ENCODE data around the gene KAT2A.
A peak's percentile ranks its signal among the peaks of the same experiment; 100 is the strongest.
"Not testable (repeated sequence)": the region's sequence is repeated elsewhere in the genome, so short reads cannot be mapped to it uniquely, and the experiment has no call there.

Gene KAT2A

DNA sequence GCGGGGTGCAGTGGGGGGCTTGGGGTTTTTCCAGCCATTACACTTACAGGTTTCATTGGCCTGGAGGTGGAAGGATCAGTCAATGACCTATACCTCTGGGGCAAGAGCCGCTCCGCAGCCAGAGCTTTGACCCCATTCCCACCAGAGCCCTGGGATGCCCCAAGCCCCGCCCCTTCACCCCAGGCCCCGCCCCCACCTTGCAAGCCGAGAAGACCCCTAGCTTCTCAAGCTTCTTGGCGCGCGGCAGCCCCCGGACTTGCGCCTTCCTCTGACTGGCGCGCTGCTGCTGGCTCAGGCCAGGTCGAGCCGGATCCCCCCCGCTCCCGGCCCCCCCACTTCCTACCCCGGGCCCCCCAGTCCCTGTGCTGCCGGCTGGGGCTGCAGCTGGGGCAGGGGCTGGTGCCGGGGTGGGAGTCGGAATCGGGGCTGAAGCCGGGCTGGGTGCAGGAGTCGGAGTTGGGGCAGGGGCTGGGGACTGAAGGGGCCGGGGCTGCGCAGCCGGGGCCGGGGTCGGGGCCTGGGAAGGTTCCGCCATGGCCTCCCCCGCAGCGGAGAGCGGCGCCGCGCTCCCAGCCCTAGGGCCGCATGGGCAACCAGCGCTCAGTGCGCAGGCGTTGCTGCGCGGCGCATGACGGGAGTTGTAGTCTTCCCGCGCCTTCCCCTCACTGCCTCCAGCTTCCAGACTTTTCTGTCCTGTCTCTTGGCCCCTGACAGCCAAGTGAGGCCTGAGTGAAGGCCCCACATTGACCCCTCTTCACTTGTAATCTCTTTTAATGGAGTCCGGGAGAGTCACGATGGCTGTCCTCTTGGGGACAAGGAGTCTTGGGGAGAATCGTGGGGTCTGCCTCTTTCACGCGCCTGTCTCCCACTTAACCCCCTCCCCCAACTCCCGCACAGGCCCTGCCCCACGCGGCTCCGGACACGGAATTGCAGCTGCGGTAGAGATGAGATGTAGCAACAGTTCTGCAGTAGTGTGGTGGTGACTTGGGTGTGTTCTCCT, at the start of gene KAT2A:
Gene KAT2A, minus strand, starts transcription at position 598 of the 1,000 bp plus-strand sequence. Its CDS starts 63 bp downstream, at position 535.
- peak; percentile 88 for DNase-seq (ENCODE audit: low spot score)

- DNase-seq (ENCODE audit: low spot score), result no peak
Measured at GRCh38 chr17:42169351-42169750, 48.2 kb upstream of the KAT2A start.

- DNase-seq (ENCODE audit: low spot score), result no peak
Measured at GRCh38 chr17:42167807-42168206, 46.6 kb upstream of the KAT2A start.

DNA sequence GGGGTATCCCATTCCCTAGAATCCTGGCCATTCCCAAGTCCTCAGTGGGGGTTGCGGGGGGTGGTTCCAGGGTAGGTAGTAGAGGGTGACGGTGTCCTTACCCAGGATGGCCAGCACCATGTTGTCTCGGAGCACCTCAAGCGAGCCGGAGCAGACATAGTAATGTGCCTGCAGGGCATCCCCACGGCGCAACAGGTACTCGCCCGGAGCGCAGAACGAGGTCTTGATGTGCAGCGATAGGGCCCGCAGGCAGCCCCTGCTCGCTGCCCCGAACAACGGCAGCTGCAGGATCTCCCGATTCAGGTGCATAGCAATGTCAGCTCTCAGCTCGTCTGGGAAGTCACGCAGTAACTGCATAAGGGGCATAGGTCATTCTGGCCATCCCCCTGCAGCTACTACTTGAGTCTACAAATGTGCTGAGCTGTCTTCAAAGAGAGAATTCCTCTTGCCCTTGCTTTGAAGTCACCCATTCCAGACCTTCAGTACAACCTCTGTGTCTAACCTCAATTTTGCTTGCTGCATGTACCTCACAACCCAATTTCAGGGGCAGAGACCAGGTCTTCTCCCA, 45.1 kb upstream of the KAT2A start:
- DNase-seq (ENCODE audit: low spot score), result no peak

DNA sequence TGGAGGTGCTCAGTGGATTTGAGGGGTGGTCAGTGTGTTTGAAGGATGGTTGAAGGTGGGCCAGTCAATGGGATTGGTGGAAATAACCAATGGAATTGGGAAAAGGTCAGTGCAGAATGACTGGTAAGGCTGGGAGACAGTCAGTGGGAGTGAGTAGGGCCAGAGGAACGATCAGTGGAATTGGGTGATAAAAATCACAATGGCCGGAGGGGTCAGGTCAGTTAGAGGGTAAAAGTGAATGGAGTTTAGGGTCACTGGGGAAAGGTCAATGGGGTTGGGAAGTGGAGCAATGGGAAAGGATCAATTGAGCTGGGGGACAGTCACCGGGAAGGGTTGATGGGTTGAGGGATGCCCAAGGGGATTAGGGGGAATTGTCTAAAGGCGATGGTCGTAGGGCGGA, 44.6 kb upstream of the KAT2A start:
- no peak for DNase-seq (ENCODE audit: low spot score)

DNA sequence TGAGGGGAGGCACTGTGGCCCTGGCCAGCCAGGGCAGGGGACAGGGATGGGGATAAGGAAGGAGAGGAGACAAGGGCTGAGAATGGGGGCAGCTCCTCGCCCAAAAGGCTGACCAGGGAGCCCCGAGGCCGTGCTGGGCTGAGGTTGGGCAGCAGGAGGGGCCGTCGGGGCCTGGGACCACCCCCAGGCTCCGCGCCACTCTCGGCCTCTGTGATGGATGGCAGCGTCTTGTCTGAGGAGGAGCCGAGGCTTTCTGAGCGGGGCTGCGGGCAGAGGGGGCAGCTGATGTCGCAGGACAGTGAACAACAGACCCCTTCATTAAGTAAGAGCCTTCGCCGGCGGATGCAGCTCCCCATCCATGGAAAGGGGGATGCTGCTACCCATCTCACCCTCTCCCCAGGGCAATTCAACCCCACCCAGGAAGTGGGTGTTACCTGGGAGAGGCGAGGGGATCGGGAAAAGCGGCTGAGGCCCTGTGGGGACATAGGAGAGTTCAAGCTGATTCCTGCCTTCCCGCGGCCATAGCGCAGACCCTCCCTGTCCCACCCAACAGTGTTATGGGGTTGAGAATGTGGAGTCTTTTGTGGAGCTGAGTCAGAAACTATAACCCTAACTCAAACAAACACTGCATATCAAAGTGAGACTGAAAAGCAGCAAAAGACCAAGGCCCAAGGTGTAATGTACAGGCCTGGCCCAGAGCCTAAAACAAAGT, 42.7 kb upstream of the KAT2A start:
- DNase-seq (ENCODE audit: low spot score), result no peak

GRCh38 chr17:42163113-42163512, 41.9 kb upstream of the KAT2A start:
- no peak for DNase-seq (ENCODE audit: low spot score)

GRCh38 chr17:42160531-42160910, 39.4 kb upstream of the KAT2A start:
- no peak for DNase-seq (ENCODE audit: low spot score)

DNA sequence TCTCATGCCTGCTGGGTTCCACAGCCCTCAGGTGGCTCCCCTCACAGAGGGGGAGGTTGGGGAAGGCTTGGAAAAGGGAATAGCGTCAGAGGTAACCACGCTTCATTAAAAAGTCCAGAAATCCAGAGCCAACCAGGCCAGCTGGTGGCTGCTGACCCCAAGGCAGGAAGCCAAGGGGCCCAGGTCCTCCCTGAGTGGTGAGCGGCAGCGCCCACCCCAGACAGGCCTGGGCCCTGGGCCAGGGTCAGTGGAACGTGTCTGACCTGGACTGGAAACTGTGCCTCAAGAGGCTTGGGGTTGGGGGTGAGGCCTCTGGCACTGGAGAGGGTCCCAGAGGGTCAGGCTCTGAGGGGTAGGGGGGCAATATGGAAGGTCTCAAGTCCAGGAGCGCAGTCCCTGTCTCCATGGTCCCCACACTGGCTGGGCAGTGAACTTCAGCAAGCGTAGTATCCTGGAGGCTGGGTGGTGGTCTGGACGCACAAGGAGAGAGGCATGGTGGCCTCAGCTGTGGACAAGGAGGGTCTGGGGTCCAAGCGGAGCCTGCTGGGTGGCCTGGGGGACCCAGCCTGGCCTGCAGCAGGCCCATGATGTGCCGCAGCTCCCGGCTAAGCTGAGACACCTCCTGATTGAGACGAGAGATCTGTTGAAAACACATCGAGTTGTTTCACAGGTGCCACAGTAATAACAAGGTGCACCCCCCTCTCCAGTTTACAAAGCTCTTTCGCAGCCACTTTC, 38.8 kb upstream of the KAT2A start:
- DNase-seq (ENCODE audit: low spot score), result no peak

GRCh38 chr17:42155614-42156045, 34.5 kb upstream of the KAT2A start:
- no peak for DNase-seq (ENCODE audit: low spot score)

DNA sequence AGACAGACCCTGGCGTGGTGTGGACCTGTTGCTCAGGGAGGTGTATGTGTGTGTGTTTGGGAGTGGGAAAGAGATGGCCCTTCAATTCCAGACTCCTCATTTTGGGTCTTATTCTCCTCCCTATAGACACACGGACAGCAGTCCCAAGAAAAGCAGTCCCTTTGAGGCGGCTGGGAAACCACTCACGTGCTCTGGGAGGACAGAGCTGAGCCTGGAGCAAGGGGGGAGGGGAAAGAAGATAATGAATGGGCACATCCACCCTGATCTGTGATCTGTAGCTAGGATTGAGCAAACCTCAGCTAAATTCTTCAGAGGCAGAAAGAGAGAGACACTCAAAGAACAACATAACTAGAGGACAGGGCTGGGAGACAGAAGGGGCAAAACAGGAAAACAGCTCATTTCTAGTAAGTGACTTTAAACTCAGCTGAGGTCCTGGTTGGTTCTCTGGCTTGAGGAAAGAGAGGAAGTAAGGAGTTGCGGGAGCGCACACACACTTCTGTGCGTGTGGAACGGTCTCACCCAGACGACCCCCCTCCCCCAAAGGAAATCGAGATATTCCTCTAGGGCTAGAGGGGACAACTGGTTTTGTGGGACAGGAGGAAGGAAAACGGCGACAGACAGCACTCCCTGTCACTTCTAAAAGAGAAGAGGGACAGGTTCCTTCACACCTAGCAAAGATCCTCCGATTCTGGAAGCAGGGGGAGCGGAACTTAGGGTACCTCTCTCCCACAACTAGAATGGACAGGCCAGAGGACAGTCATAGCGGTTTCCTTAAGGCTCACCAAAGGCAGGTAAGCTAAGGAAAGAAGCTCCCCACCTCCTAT, 33.0 kb upstream of the KAT2A start:
- DNase-seq (ENCODE audit: low spot score), result no peak

DNA sequence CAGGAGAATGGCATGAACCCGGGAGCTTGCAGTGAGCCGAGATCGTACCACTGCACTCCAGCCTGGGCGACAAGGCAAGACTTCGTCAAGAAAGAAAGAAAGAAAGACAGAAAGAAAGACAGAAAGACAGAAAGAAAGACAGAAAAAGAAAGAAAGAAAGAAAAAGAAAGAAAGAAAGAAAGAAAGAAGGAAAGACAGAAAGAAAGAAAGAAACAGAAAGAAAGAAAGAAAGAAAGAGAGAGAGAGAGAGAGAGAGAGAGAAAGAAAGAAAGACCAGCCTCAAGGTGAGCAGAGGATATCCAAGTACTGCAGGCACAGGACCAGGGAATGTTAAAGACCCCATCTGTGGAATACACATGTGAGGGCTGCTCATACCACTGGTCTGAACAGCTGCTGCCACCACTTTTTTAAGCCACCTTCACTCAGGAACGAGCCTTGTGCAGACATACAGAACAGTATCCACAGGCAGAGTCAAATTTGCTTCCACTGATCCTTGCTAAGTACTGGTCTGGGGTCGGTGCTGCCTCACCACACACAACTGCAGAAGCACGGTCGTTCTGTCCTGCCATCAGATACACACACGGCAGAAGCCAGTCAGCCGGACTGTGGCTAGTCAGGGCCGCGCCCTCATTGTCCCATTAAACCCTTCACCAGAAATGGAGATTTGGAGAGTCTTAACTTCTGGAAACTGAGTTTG, 25.9 kb upstream of the KAT2A start:
- DNase-seq (ENCODE audit: low spot score), result no peak

DNA sequence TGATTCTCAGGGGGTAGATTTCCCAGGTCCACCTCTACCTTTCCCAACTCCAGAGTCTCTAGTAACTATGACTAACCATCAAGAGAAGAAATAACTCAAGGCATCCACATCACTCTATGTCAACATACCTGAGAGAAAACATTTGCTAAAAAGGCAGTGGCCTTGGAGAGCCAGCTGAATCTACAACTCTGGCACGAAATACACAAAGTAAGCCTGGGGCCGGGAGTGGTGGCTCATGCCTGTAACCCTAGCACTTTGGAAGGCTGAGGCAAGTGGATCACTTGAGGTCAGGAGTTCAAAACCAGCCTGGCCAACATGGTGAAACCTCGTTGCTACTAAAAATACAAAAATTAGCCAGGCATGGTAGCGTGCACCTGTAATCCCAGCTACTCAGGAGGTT, 22.0 kb upstream of the KAT2A start:
- DNase-seq (ENCODE audit: low spot score), result not testable (repeated sequence)

DNA sequence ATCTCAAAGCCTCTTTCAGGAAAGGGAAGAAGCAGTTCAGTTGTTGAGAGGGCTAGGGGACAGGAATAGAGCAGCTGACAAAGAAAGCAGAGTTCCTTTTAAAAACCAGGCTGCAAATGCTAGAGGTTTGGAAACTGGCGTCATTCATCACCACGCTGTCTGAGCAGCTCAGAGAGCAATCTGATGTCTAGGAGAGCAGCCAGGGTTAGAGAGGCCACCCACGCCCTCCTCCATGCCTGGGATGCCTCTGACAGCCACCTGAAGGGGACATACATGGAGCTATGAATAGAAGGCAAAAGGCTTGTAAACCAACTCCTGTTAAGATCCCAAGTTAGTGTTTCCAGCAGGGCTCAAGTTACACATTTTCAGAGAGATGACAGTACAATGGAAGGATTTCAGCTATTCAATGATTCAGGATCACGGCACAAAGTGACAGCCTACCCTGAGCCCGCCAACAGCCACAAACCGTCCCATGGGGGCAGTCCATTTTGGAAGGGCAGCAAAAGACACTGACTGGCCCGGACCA, 21.3 kb upstream of the KAT2A start:
- DNase-seq (ENCODE audit: low spot score), result no peak

GRCh38 chr17:42141382-42141781, 20.2 kb upstream of the KAT2A start:
- DNase-seq (ENCODE audit: low spot score), result no peak

GRCh38 chr17:42140690-42141089, 19.5 kb upstream of the KAT2A start:
- DNase-seq (ENCODE audit: low spot score), result not testable (repeated sequence)

GRCh38 chr17:42138749-42139492, 17.8 kb upstream of the KAT2A start:
- DNase-seq (ENCODE audit: low spot score), result no peak

GRCh38 chr17:42136654-42137051, 15.5 kb upstream of the KAT2A start:
- no peak for DNase-seq (ENCODE audit: low spot score)

All from cerebellar cortex (tissue), 1 donor.